ENCODE results near the gene PRKN. TPM values are rescaled to one million over a fixed set of nuclear protein-coding genes. Genes with fewer than 3 reads are reported as not detected.

PRKN gene
- total RNA-seq, 1 experiment from 2014 or later, result 0.46 TPM

GRCh38 chr6:162512744-162513143, 214.8 kb downstream of the PRKN start:
- ChIA-PET CTCF (no interaction called here), POLR2A (no interaction called here)
- DNase-seq (ENCODE audit: low read depth, low spot score) (no peak), ATAC-seq (no peak)
- H3K4me3 ChIP-seq (ENCODE audit: low read depth in 2 of 2, low read length in 2 of 2), result no peak overlapping the region
- BruUV-seq (replicated peaks), result no TSS peak
- no peaks in the 10 kb centered on the region for H3K27me3 ChIP-seq (ENCODE audit: control insufficient read depth, insufficient read depth, low read length)
- H3K27ac ChIP-seq (ENCODE audit: low read length), result no peak overlapping the region
- H3K9me3 ChIP-seq (ENCODE audit: control insufficient read depth, insufficient read depth, low read depth, low read length), result peaks cover 3% of the 10 kb centered on the region; the same call in 1 of the 2 replicates
- no peaks in the 10 kb centered on the region for H3K36me3 ChIP-seq (ENCODE audit: control insufficient read depth, insufficient read depth, low read length)
- in situ Hi-C loops (cut with HindIII; ENCODE audit: low pct_unique_long_range_greater_than_20kb, low sequenced_read_pairs), result no loop called here
- TF ChIP-seq POLR2AphosphoS5 (IDR thresholded peaks at IDR 0.05; ENCODE audit: low read depth, low read length) (no peak), SIN3A (IDR thresholded peaks at IDR 0.05; ENCODE audit: borderline replicate concordance, insufficient read depth, low read depth, low read length) (no peak), TCF7L2 (IDR thresholded peaks at IDR 0.05; ENCODE audit: low read depth, low read length) (no peak)
- TF ChIP-seq, protein P1, sequence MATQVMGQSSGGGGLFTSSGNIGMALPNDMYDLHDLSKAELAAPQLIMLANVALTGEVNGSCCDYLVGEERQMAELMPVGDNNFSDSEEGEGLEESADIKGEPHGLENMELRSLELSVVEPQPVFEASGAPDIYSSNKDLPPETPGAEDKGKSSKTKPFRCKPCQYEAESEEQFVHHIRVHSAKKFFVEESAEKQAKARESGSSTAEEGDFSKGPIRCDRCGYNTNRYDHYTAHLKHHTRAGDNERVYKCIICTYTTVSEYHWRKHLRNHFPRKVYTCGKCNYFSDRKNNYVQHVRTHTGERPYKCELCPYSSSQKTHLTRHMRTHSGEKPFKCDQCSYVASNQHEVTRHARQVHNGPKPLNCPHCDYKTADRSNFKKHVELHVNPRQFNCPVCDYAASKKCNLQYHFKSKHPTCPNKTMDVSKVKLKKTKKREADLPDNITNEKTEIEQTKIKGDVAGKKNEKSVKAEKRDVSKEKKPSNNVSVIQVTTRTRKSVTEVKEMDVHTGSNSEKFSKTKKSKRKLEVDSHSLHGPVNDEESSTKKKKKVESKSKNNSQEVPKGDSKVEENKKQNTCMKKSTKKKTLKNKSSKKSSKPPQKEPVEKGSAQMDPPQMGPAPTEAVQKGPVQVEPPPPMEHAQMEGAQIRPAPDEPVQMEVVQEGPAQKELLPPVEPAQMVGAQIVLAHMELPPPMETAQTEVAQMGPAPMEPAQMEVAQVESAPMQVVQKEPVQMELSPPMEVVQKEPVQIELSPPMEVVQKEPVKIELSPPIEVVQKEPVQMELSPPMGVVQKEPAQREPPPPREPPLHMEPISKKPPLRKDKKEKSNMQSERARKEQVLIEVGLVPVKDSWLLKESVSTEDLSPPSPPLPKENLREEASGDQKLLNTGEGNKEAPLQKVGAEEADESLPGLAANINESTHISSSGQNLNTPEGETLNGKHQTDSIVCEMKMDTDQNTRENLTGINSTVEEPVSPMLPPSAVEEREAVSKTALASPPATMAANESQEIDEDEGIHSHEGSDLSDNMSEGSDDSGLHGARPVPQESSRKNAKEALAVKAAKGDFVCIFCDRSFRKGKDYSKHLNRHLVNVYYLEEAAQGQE (IDR thresholded peaks at IDR 0.05; ENCODE audit: insufficient read depth in 1 of 2, low read depth in 2 of 2, low read length in 1 of 2), result no peak
- TF ChIP-seq, protein P2, sequence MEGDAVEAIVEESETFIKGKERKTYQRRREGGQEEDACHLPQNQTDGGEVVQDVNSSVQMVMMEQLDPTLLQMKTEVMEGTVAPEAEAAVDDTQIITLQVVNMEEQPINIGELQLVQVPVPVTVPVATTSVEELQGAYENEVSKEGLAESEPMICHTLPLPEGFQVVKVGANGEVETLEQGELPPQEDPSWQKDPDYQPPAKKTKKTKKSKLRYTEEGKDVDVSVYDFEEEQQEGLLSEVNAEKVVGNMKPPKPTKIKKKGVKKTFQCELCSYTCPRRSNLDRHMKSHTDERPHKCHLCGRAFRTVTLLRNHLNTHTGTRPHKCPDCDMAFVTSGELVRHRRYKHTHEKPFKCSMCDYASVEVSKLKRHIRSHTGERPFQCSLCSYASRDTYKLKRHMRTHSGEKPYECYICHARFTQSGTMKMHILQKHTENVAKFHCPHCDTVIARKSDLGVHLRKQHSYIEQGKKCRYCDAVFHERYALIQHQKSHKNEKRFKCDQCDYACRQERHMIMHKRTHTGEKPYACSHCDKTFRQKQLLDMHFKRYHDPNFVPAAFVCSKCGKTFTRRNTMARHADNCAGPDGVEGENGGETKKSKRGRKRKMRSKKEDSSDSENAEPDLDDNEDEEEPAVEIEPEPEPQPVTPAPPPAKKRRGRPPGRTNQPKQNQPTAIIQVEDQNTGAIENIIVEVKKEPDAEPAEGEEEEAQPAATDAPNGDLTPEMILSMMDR (IDR thresholded peaks at IDR 0.05), result no peak
- H3K4me1 ChIP-seq (ENCODE audit: control insufficient read depth, insufficient read depth, low read length), result no peaks in the 10 kb centered on the region
- intact Hi-C loops (cut with micrococcal nuclease; ENCODE audit: unreplicated experiment), result no loop called here

- H3K4me3 ChIP-seq (ENCODE audit: low read depth in 2 of 2, low read length in 2 of 2), result no peak overlapping the region
- H3K9me3 ChIP-seq (ENCODE audit: control insufficient read depth, insufficient read depth, low read depth, low read length), result no peaks in the 10 kb centered on the region
- ChIA-PET POLR2A (no interaction called here), CTCF (no interaction called here)
- TF ChIP-seq, protein P2 (IDR thresholded peaks at IDR 0.05), result no peak
- TF ChIP-seq SIN3A (IDR thresholded peaks at IDR 0.05; ENCODE audit: borderline replicate concordance, insufficient read depth, low read depth, low read length) (no peak), POLR2AphosphoS5 (IDR thresholded peaks at IDR 0.05; ENCODE audit: low read depth, low read length) (no peak)
- TF ChIP-seq, protein P1 (IDR thresholded peaks at IDR 0.05; ENCODE audit: insufficient read depth in 1 of 2, low read depth in 2 of 2, low read length in 1 of 2), result no peak
- H3K27ac ChIP-seq (ENCODE audit: low read length), result no peak overlapping the region
- ATAC-seq (no peak), DNase-seq (ENCODE audit: low read depth, low spot score) (no peak)
- H3K4me1 ChIP-seq (ENCODE audit: control insufficient read depth, insufficient read depth, low read length), result no peaks in the 10 kb centered on the region
- in situ Hi-C loops (cut with HindIII; ENCODE audit: low pct_unique_long_range_greater_than_20kb, low sequenced_read_pairs) (no loop called here), intact Hi-C loops (cut with micrococcal nuclease; ENCODE audit: unreplicated experiment) (no loop called here)
- H3K27me3 ChIP-seq (ENCODE audit: control insufficient read depth, insufficient read depth, low read length), result no peaks in the 10 kb centered on the region
- no peaks in the 10 kb centered on the region; the same call in 1 of the 2 replicates for H3K36me3 ChIP-seq (ENCODE audit: control insufficient read depth, insufficient read depth, low read length)
- no TSS peak for BruUV-seq (replicated peaks)
Measured at GRCh38 chr6:162497389-162497788, 230.2 kb downstream of the PRKN start.
